Measurements from ENCODE around the gene HSPB1. TPM values are rescaled to one million over a fixed set of nuclear protein-coding genes. Genes with fewer than 3 reads are reported as not detected.
A peak's percentile ranks its signal among the peaks of the same experiment; 100 is the strongest.

Gene HSPB1
- total and polyA plus RNA-seq, 2 of the 13 experiments (the other 11 are each of a cell fraction or from before 2014, with no cell fraction given) = 21.0 to 38.6 TPM

DNA sequence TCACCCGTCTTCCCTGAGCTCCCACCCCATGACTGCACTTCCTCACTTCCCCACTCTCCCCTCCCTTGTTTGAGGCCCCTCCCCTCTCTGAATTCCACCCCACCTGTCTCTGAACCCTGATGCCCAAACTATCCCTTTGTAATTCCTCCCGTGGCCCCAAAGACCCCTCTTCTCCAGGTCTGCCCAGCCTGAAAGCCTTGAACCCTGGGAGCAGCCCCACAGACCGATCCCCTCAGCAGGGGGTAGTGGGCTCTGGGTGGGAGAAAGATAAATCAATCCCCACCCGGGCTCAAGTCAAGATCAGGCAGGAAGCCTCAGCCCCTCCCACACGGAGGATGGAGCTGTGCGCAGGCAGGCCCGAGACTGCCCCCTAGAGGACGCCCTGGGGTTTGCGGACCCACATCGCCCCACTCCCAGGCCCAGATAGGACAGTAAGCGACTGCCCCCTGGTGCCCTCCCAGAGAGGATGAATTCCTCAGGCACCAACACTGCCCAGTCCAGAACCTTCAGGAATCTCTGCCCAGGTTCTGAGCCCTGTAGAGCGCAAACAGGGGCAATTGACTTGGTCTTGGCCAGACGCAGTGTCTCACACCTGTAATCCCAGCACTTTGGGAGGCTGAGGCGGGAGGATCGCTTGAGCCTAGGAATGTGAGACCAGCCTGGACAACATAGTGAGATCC is 11.7 kb downstream of the HSPB1 start (continued):
- TF ChIP-seq ZNF318 (CRISPR knock-in tag; IDR thresholded peaks at IDR 0.05) = no peak
- TF ChIP-seq REPIN1 (CRISPR knock-in tag; IDR thresholded peaks at IDR 0.05; ENCODE audit: borderline replicate concordance, low read depth) = peak; percentile 95
- TF ChIP-seq ZBTB4 (CRISPR knock-in tag; IDR thresholded peaks at IDR 0.05; ENCODE audit: borderline replicate concordance) = 0 out of 2 replicates have a peak, but pooled peaks have one; percentile 36
- no peak for TF ChIP-seq ASH2L (IDR thresholded peaks at IDR 0.05; ENCODE audit: insufficient read length, low read depth, low read length)
- no peak for TF ChIP-seq NFIB (CRISPR knock-in tag; IDR thresholded peaks at IDR 0.05; ENCODE audit: borderline replicate concordance)
- TF ChIP-seq, protein P1, sequence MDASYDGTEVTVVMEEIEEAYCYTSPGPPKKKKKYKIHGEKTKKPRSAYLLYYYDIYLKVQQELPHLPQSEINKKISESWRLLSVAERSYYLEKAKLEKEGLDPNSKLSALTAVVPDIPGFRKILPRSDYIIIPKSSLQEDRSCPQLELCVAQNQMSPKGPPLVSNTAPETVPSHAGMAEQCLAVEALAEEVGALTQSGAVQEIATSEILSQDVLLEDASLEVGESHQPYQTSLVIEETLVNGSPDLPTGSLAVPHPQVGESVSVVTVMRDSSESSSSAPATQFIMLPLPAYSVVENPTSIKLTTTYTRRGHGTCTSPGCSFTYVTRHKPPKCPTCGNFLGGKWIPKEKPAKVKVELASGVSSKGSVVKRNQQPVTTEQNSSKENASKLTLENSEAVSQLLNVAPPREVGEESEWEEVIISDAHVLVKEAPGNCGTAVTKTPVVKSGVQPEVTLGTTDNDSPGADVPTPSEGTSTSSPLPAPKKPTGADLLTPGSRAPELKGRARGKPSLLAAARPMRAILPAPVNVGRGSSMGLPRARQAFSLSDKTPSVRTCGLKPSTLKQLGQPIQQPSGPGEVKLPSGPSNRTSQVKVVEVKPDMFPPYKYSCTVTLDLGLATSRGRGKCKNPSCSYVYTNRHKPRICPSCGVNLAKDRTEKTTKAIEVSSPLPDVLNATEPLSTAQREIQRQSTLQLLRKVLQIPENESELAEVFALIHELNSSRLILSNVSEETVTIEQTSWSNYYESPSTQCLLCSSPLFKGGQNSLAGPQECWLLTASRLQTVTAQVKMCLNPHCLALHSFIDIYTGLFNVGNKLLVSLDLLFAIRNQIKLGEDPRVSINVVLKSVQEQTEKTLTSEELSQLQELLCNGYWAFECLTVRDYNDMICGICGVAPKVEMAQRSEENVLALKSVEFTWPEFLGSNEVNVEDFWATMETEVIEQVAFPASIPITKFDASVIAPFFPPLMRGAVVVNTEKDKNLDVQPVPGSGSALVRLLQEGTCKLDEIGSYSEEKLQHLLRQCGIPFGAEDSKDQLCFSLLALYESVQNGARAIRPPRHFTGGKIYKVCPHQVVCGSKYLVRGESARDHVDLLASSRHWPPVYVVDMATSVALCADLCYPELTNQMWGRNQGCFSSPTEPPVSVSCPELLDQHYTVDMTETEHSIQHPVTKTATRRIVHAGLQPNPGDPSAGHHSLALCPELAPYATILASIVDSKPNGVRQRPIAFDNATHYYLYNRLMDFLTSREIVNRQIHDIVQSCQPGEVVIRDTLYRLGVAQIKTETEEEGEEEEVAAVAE (CRISPR knock-in tag; IDR thresholded peaks at IDR 0.05; ENCODE audit: borderline replicate concordance) = peak; percentile 61; the same call in 1 of the 2 replicates
- TF ChIP-seq, protein P2, sequence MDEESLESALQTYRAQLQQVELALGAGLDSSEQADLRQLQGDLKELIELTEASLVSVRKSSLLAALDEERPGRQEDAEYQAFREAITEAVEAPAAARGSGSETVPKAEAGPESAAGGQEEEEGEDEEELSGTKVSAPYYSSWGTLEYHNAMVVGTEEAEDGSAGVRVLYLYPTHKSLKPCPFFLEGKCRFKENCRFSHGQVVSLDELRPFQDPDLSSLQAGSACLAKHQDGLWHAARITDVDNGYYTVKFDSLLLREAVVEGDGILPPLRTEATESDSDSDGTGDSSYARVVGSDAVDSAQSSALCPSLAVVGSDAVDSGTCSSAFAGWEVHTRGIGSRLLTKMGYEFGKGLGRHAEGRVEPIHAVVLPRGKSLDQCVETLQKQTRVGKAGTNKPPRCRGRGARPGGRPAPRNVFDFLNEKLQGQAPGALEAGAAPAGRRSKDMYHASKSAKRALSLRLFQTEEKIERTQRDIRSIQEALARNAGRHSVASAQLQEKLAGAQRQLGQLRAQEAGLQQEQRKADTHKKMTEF (CRISPR knock-in tag; IDR thresholded peaks at IDR 0.05) = peak; percentile 90
- TF ChIP-seq IKZF1 (IDR thresholded peaks at IDR 0.05) = no peak
- TF ChIP-seq ZNF263 (CRISPR knock-in tag; IDR thresholded peaks at IDR 0.05) = peak; percentile 43; the same call in 1 of the 2 replicates
- 0 out of 2 replicates have a peak, but pooled peaks have one; percentile 49 for TF ChIP-seq ZNF329 (CRISPR knock-in tag; IDR thresholded peaks at IDR 0.05; ENCODE audit: low read depth)

Data from HepG2 (cell line).